GM19025 (cell line): ENCODE data around the gene SEMA6B.

ENCODE experiments used
- ATAC-seq: cut with Tn5 transposase; IDR thresholded peaks from one replicate; pipeline ENCODE4 v1.9.1; 2021; ENCODE audit warnings: mild to moderate bottlenecking, low read depth, moderate library complexity; ENCODE audit not compliant: unreplicated experiment

The SEMA6B gene

DNA sequence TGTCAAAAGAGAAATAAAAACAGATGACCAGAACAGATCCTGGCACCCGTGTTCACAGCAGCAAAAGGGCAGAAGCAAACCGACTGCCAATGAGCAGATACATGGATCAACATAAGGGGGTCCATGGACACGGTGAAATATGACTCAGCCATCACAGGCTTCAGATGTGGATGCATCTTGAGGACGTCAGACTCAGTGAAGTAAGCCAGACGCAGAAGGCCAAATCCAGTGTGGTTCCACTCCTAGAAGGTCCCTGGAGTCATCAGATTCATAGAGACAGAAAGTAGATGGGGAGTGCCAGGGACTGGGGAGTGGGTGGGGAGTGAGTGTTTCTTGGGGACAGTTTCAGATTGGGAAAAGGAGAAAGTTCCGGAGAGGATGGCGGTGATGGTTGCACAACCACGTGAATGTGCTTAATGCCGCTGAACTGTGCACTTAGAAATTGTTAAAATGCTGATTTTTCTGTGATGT, 28.8 kb upstream of the SEMA6B start:
- ATAC-seq, result no peak

- ATAC-seq, result no peak
Observed at GRCh38 chr19:4587527-4587926, 28.0 kb upstream of the SEMA6B start.

DNA sequence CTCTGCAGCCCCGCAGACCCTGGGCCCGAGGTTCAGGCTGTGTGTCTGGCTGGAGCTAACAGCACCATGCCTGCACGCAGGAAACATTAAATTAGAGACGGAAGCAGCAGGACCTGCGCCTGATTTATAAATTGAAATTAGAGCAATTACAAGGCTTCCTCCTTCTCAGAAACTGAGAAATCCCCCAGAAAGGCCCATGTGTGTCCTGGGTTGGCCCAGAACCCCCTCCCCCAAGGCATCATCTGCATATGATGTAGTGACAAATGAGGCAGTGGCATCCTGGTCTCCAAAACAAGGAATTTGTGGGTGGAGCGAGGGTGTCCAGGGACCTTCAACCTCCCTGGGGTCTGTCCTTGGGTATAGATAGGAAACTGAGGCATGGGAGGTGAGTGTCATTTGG, 27.2 kb upstream of the SEMA6B start:
- ATAC-seq, result no peak

GRCh38 chr19:4586245-4586644, 26.8 kb upstream of the SEMA6B start:
- ATAC-seq, result no peak

GRCh38 chr19:4585556-4585955, 26.1 kb upstream of the SEMA6B start:
- no peak for ATAC-seq

DNA sequence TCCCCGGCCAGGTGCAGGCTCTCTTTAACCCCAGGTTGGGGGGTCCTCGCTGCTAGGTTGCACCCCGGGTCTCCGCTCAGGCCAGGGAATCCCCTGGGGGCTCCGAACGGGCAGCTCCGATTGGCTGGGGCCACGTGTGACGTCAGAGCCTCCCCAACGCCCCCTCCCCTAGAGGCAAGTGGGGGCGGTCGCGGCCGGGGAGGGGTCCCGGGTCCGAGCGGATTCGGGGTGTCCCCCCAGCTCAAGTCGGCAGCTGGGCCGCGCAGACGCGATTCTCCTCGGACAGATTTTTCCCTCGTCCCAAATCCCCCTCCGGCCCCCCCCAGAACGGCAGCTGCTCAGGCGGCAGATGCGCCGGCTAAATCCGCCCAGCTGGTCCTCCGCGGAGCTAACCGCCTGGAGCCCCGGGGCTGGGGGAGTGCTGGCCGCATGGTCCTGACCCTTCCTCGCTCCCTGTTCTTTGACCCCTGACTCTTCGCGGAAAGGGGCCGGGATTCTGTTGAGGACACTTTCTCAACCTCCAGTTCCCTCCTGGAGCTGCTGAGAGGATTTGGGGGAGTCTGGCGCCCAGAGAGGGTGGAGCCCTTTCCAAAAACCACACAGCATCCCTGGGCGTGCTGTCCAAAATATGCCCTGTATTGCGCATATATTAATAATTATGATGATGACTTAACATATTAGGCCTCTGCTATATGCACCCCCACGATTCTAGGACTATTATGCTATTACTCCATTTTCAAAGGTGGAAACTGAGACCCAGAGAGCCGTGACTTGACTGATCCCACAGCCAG, 25.4 kb upstream of the SEMA6B start:
- ATAC-seq, result no peak

DNA sequence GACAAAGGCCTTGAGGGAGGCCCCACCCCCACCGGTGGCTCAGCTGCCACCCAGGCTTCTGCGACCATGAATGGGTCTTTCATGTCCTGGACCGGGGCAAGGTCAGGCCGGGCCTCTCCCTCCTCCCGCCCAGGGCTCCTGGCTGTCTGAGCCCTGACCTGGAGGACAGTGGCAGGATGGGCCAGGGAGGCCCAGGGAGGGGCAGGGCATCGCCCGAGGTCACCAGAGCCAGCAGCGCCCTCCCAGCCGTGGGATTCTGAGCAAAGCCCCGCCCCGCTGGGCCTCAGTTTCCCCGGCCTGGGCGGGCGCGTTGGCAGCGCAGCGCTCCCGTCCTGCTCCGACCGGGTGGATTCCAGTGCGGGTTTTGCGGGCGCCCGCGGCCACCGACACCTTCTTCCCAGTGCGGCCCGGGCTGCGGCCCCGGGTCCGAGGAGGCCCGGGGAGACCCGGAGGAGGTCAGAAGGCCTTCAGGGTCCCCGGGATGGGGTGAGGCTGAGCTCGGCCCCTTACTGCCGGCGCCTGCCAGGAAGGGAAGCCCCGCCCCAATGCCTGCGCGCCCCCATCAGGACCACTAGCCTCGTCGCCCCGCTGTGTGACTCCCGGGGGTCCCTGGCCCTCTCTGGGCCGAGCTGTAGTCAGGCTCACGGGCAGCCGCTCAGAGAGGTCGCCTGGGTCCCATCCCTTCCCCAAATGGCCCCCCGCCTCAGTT, 24.6 kb upstream of the SEMA6B start:
- no peak for ATAC-seq

DNA sequence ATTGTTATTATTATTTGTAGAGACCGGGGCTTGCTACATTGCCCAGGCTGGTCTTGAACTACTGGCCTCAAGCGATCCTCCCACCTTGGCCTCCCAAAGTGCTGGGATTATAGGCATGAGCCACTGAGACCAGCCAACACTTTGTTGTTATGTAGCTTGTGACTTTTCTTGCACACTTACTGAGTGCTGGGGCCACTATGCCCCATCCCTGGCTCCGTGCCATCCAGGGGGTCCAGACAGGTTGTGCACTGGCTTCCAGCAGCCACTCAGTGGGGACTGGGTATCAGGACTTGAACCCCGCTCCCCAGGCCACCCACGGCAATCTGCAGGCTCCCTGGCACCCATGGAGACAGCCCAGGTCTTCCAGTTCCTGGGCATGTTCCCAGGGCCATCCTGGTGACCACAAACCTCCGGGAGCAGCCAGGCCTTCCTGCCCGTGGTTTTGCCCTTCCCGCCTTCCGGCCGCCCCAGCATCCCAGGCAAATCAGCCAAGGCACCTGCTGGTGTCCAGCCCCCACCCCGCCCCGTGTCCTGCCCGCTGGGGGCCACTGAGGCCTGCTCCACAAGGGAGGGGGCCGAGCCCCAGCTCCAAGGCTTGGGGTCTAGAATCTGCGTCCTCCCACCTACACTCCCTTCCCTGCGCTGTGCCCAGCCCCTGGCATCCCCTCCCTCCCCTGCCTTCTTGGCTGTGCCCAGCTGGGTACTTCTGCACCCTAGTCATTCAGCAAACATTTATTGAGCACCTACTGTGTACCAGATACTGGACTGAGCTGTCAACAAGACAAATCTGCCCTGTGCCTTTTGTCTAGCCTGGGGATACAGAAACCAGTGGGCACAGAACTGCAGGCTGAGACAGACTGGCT, 23.7 kb upstream of the SEMA6B start:
- ATAC-seq, result no peak

DNA sequence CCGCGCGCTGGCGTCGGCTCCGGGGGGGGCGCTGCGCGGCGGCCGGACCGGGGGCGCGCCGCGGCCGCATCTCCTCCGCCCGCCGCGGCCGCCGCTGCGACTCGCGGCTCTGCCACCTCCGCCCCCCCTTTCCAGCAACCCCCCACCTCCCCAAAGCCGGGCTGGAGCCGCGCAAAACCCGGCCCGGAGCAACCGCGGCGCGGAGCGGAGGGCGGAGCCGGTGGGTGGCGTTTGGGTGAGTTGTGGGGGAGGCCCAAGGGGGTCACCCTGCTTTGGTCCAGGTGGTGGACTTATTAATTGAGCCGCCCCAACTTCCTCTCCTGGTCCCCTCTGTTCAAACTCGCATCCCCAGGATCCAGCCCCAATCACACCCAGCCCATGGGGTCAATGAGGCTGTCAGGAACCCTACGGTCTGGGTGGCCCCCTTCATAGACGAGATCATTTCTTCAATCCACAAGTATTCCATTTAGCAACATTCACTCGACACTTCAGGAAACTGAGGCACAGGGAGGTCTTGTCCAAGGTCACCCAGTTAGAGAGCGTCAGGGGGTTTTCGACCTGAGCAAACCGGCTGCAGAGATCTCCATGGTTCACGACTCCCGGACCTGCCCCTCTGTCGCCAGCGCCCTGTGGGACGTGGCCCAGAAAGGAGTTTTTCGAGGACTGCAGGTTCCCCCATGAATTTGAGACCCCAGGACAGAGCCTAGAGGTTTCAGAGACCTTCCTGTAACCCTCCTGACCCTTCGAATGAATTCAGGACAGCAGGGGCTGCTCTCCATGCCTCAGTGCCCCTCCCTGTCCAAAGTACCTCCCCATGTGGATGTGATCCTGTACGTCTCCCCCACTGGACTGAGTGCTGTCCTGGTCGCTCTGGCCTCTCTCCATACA, 22.4 kb upstream of the SEMA6B start:
- no peak for ATAC-seq

DNA sequence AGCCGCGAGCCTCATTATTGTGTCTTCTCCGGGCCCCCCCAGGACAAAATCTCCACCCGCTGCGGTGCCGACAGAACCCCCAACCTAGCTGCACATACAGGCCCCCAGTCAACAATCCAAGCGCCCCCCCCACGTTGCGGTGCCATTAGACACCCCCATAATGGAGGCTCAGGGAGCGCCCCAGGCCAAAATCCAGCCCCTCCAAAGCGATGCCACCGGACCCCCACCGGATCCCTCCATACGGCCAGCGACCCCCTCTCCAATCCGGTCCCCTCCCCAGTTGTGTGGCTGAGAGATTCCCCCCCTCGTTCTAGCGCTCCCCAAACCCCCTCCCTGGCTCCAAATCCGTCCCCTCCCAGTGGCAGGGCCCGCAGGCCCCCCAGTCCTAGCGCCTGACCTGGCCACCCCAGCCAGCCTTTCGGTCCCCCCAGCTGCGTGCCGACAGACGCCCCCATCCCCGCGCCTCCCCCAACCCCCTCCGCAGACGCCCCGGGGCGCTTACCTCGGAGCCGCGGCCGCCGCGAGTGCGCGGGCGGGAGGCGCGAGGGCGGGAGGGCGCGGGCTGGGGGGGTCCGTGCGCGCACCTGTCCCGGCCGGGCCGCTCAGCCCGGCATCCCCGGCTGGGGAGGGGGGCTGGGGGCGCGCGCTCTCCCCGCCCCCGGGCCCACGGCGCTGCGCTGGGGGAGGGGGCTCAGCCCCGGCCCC, 21.6 kb upstream of the SEMA6B start:
- no peak for ATAC-seq

GRCh38 chr19:4580021-4580901, 20.8 kb upstream of the SEMA6B start:
- no peak for ATAC-seq

DNA sequence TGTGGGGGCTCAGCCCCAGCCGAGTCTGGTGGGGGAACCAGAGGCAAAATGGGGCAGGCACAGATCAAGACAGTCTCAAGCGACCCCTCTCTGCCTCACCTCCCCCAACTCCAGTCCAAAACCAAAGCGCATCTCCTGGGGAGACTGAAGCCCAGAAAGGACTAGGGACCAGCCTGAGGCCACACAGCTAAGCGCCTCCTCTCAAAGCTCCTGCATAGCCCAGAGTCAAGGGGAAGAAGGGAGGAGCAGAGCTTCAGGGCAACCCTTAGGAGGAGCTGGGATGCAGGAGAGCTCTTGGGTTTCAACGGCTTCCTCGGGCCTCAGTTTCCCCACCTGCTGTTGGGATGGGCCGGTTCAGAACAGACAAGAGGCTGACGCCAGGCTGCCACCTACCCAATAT, 19.9 kb upstream of the SEMA6B start:
- no peak for ATAC-seq

GRCh38 chr19:4578552-4579248, 19.2 kb upstream of the SEMA6B start:
- no peak for ATAC-seq

DNA sequence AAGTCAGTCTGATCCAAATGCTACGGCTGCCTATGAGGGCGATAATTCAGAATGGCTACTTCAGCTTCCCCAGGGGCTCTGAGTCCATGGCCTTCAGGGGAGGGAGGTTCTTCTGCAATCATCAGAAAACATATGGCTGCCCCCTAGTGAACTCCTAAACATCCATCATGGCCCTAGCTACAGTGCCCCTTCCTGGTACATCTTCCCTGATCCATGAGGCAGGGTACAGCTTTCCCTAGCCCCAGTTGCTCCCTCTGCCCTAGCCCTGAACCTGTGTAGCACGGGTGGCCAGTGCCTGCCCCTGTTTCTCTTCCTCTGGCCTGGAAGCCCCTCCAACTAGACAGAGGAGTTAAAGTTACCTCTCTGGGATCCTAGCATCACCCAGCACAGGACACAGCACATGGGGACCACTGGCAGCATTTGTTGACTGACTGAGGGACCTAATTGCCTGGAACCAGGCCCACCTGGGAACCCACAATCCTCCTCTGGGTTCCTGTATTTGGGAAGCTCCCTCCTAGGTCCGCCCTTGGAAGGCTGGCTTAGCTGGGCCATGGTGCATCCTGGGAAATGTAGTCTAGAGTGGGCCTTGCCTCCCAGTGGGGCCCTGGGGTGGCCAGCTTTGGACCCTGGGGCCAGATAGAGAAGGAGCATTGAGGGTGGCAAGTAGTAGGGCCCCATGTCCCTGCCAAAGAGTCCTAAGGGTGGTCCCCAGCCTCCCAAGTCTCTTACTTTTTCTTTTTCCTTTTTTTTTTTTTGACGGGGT, 17.7 kb upstream of the SEMA6B start:
- no peak for ATAC-seq

DNA sequence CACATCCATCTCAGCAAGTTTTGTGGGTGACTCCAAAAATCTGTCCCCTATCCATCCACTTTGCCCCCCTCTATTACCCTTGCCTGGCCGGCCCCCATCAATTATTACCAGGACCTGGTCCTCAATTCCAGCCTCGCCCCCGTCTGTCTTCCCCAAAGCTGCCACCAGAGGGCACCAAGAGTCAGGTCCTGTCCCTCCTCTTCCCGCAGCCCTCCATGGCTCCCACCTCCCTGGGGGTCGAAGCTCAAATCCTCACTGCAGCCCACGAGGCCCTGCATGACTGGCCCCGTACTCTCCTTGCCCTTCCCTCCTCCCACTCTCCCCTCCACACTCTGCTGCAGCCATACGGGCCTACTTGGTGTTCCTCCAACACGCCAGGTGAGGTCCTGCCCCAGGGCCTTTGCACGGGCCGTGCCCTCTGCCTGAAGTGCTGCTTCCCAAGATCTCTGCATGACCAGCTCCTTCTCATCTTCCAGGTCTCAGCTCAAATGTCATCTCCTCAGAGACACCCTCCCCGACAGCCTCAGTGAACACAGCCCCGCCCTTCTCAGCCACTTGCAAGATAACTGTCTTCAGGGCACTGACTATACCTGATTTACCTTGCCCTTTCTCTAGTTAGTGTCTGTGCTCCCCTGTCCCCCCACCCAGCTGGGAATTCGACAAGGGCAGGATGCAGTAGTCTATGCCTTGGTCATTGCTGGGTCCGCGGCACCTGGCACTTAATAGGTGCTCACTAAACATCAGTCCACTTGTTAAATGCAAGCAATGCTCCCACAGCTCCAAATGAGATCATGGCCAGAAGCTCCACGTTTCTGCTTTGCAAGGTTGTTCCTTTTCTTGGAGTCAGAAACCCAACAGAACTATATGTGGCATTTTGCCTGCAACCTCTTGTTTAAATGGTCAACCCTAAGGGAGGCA, 16.8 kb upstream of the SEMA6B start:
- ATAC-seq, result no peak
